HepG2 (cell line): ENCODE results near the gene VENTX. TPM values are rescaled to one million over a fixed set of nuclear protein-coding genes. Genes with fewer than 3 reads are reported as not detected.

Source experiments
- ATAC-seq: fragments of 200-7000 bp; cut with Tn5 transposase; 3 replicates; pipeline ENCODE4 v1.9.1; 2020; ENCODE audit warnings: mild to moderate bottlenecking, moderate library complexity
- BruUV-seq: library from RNA; stranded (reverse); fragments of 400-500 nt; replicated peaks from 2 replicates; lab custom pipeline; 2021; lab: Mats Ljungman, UMichigan
- CTCF ChIA-PET: fragments of 300-600 bp; formaldehyde crosslinking; extraction: SDS; loops from one replicate; lab custom pipeline; 2021; ENCODE audit warnings: low total read pairs, inconsistent platforms, low intra/inter-chr PET ratio; lab: Yijun Ruan, JAX
- POLR2A ChIA-PET: fragments of 350-600 bp; sonication (Branson Sonifier 250); formaldehyde crosslinking; loops from one replicate; lab custom pipeline; 2020; ENCODE audit warnings: antibody characterized with exemption, inconsistent platforms; lab: Yijun Ruan, JAX
- DNase-seq: peaks from one replicate; pipeline ENCODE4 v3.0.0-alpha.2; 2015; ENCODE audit warnings: low spot score
- FAIRE-seq: peaks from 3 replicates; lab custom pipeline; 2011; peaks lifted over from hg19 to GRCh38; lab: Jason Lieb, UNC
- H2AFZ ChIP-seq: one replicate; pipeline ENCODE4 v1.6.1; 2011; ENCODE audit warnings: low read length, inconsistent platforms
- H3K27ac ChIP-seq: fragments of 300-600 bp; 3 replicates; pipeline ENCODE4 v1.8.0; 2011; ENCODE audit warnings: mixed run types, mild to moderate bottlenecking, mixed read lengths, low read length, inconsistent platforms; ENCODE audit not compliant: insufficient read depth; ENCODE audit errors: extremely low read length
- H3K27me3 ChIP-seq, 2 experiments: fragments of 200-600 bp in 1 of 2; 2 replicates in 1 of 2; 3 replicates in 1 of 2; pipeline versions ENCODE4 v1.6.0 to v1.8.0; 2011; ENCODE audit warnings: low read length in 2 of 2, mild to moderate bottlenecking in 2 of 2, moderate library complexity in 2 of 2, inconsistent platforms in 1 of 2; ENCODE audit not compliant: insufficient read depth in 2 of 2, control insufficient read depth in 1 of 2
- H3K36me3 ChIP-seq, 2 experiments: fragments of 200-600 bp in 1 of 2; replicated peaks in 1 of 2; 2 replicates in 1 of 2; 3 replicates in 1 of 2; pipeline versions ENCODE4 v1.5.1 to v1.8.0; 2011; ENCODE audit warnings: low read length in 2 of 2, inconsistent platforms in 1 of 2; ENCODE audit not compliant: insufficient read depth in 2 of 2, control insufficient read depth in 1 of 2
- H3K4me1 ChIP-seq: 2 replicates; pipeline ENCODE4 v1.5.1; 2012; ENCODE audit warnings: low read length, inconsistent platforms; ENCODE audit not compliant: insufficient read depth
- H3K4me2 ChIP-seq: 2 replicates; pipeline ENCODE4 v1.6.0; 2011; ENCODE audit warnings: low read depth, low read length, inconsistent platforms
- H3K4me3 ChIP-seq, 3 experiments: fragments of 200-600 bp in 1 of 3; sonication (generic), shearing (Covaris generic) in 1 of 3; replicated peaks in 1 of 3; 2 replicates each; pipeline ENCODE4 v1.5.1; 2011 to 2016; ENCODE audit warnings: low read length in 3 of 3, inconsistent platforms in 2 of 3, low read depth in 2 of 3, mild to moderate bottlenecking in 2 of 3, control low read depth in 1 of 3, mixed read lengths in 1 of 3; ENCODE audit not compliant: insufficient read depth in 1 of 3
- H3K79me2 ChIP-seq: one replicate; pipeline ENCODE4 v1.6.1; 2011; ENCODE audit warnings: low read length, inconsistent platforms; ENCODE audit not compliant: insufficient read depth
- H3K9ac ChIP-seq: 2 replicates; pipeline ENCODE4 v1.6.0; 2011; ENCODE audit warnings: mild to moderate bottlenecking, low read depth, low read length, inconsistent platforms; ENCODE audit not compliant: insufficient read depth
- H3K9me3 ChIP-seq: 2 replicates; pipeline ENCODE4 v1.5.1; 2012; ENCODE audit warnings: mild to moderate bottlenecking, low read length
- H4K20me1 ChIP-seq: 2 replicates; pipeline ENCODE4 v1.6.0; 2011; ENCODE audit warnings: inconsistent platforms, mild to moderate bottlenecking, low read length, moderate library complexity; ENCODE audit not compliant: insufficient read depth
- EZH2 ChIP-seq: conservative IDR thresholded peaks from 2 replicates; pipeline ENCODE4 v1.6.1; 2012; ENCODE audit warnings: mild to moderate bottlenecking, low read depth, low read length, moderate library complexity
- FLYWCH1 ChIP-seq: sonication (generic); formaldehyde crosslinking; IDR thresholded peaks from 2 replicates; pipeline ENCODE4 v1.8.1; 2023; ENCODE audit warnings: mild to moderate bottlenecking, missing genetic modification reagents
- POLR2G ChIP-seq: fragments of 200-400 bp; formaldehyde crosslinking; IDR thresholded peaks from 2 replicates; pipeline ENCODE4 v1.6.1; 2018; ENCODE audit warnings: mild to moderate bottlenecking, low read depth, low read length, moderate library complexity
- XBP1 ChIP-seq: sonication (generic); formaldehyde crosslinking; IDR thresholded peaks from 2 replicates; pipeline ENCODE4 v1.5.0; 2020; ENCODE audit warnings: missing genetic modification reagents
- ZBTB7A ChIP-seq: sonication (generic); formaldehyde crosslinking; IDR thresholded peaks from 2 replicates; pipeline ENCODE4 v1.8.0; 2022; ENCODE audit warnings: mild to moderate bottlenecking, missing genetic modification reagents
- ZNF101 ChIP-seq: sonication (generic); formaldehyde crosslinking; IDR thresholded peaks from 2 replicates; pipeline ENCODE4 v1.4.0; 2020; ENCODE audit warnings: mild to moderate bottlenecking, low read depth, missing genetic modification reagents, borderline replicate concordance
- ZNF720 ChIP-seq: sonication (generic); formaldehyde crosslinking; IDR thresholded peaks from 2 replicates; pipeline ENCODE4 v1.4.0; 2020; ENCODE audit warnings: missing genetic modification reagents
- WGBS: methylation state at CpG from one replicate; pipeline ENCODE4 v1.1.6; 2017; ENCODE audit warnings: low lambda C conversion rate; 5-methylcytosine and 5-hydroxymethylcytosine counted together
- in situ Hi-C: cut with HindIII; loops from 2 replicates; pipeline ENCODE4 v1.10.0; 2017; ENCODE audit warnings: low pct_unique_long_range_greater_than_20kb; ENCODE audit not compliant: extremely low pct_ligation_motif_present
- intact Hi-C: fragments of 100-400 bp; cut with micrococcal nuclease; formaldehyde crosslinking; loops from one replicate; pipeline ENCODE4 v1.10.0; 2022; ENCODE audit not compliant: unreplicated experiment
- polyA plus RNA-seq, 8 experiments: library from polyadenylated mRNA; depleted of rRNA in 3 of 8; stranded (reverse) in 7 of 8; unstranded in 1 of 8; fragments of >200 nt; fragmentation: Illumina TruSeq in 4 of 8; extraction: Trizol in 4 of 8; gene quantifications; 2 replicates each; pipeline versions ENCODE4 v1.2.1 to v1.2.3, GENCODE V29; 2011 to 2016; ENCODE audit warnings: low read depth in 4 of 8, missing spikeins in 1 of 8, mixed read lengths in 1 of 8; ENCODE audit not compliant: insufficient read depth in 1 of 8
- total RNA-seq, 5 experiments: library from RNA; depleted of rRNA; stranded (reverse); fragments of >200 nt; fragmentation: Illumina TruSeq; extraction: Trizol; gene quantifications; 2 replicates each; pipeline ENCODE4 v1.2.3, GENCODE V29; 2016; ENCODE audit warnings: low read depth in 1 of 5
- TF ChIP-seq, protein P1 (sequence below): sonication (generic); formaldehyde crosslinking; IDR thresholded peaks from 2 replicates; pipeline ENCODE4 v1.4.0; 2020; ENCODE audit warnings: missing genetic modification reagents
- TF ChIP-seq, protein P2 (sequence below): sonication (generic); formaldehyde crosslinking; IDR thresholded peaks from 2 replicates; pipeline ENCODE4 v1.4.0; 2020; ENCODE audit warnings: mild to moderate bottlenecking, missing genetic modification reagents

The VENTX gene
- total and polyA plus RNA-seq, 2 of the 13 experiments (the other 11 are each of a cell fraction or from before 2014, with no cell fraction given) = not detected

DNA sequence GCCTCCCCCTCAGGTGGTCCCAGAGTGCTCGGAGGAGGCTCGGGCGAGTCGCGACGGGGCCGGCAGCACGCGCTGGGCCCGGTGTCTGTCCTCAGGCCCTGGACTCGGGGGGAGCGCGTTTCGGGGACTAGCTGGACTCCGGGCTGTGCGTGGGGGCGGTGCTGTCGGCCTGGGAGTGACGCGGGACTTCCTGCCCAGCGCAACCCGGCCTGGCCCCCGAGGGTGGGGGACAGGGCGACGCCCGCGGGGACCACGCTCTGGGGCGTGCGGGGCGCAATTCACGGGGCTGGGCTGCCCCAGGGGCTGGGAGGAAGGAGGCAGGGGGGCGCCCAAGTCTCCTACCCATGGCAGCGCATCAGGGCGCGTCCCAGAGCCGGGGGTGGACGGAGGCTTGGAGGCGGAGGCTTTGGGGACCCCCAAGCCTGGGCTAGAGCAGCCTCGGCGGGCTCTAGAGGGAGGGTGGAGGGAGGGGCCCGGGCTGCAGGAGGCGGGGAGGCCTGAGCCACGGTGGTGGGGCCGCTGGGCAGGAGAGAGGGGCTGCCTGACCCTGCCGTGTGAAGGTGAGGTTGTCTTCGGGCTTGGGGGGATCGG is 2.3 kb upstream of the VENTX start:
- in situ Hi-C loops = no loop called here
- Histone ChIP-seq H3K9ac (no peak overlapping the region), H3K79me2 (no peaks in the 10 kb centered on the region), H3K9me3 (no peaks in the 10 kb centered on the region), H3K27me3 (peaks cover 11 to 62% of the 10 kb centered on the region in 2 experiments), H4K20me1 (0 out of 2 replicates have a peak, but pooled peaks cover 3% of the 10 kb centered on the region), H3K4me1 (no peaks in the 10 kb centered on the region), H3K4me2 (no peak overlapping the region), H3K4me3 (no peak overlapping the region), H3K27ac (no peak overlapping the region), H2AFZ (no peak overlapping the region), H3K36me3 (no peaks in the 10 kb centered on the region)
- TF ChIP-seq ZNF720 (CRISPR knock-in tag) (no peak), EZH2 (0 out of 2 replicates have a peak, but pooled peaks have one; percentile 20), FLYWCH1 (CRISPR knock-in tag) (no peak)
- WGBS = 16% methylated on average over 10 of the region's 48 CpGs
- intact Hi-C loops = no loop called here
- ChIA-PET POLR2A (no interaction called here), CTCF (no interaction called here)
- no peak for DNase-seq
- no peak for ATAC-seq
- BruUV-seq = no TSS peak
- no peak for FAIRE-seq

- H3K27ac ChIP-seq = no peak overlapping the region
- no peak overlapping the region for H3K4me3 ChIP-seq
- no peak for ATAC-seq
- ChIA-PET POLR2A (no interaction called here), CTCF (no interaction called here)
- H3K36me3 ChIP-seq = no peaks in the 10 kb centered on the region
- H3K4me1 ChIP-seq = no peaks in the 10 kb centered on the region
- H3K4me2 ChIP-seq = no peak overlapping the region
- H3K9ac ChIP-seq = no peak overlapping the region
- 15% methylated on average over 9 of the region's 18 CpGs for WGBS
- no peak for FAIRE-seq
- BruUV-seq = no TSS peak
- no peaks in the 10 kb centered on the region for H3K79me2 ChIP-seq
- H2AFZ ChIP-seq = no peak overlapping the region
- H4K20me1 ChIP-seq = 0 out of 2 replicates have a peak, but pooled peaks cover 3% of the 10 kb centered on the region
- no peaks in the 10 kb centered on the region for H3K9me3 ChIP-seq
- in situ Hi-C loops (no loop called here), intact Hi-C loops (no loop called here)
- no peak for DNase-seq
- H3K27me3 ChIP-seq = peaks cover 13 to 66% of the 10 kb centered on the region in 2 experiments
- TF ChIP-seq ZNF101 = no peak
- TF ChIP-seq, protein P1, sequence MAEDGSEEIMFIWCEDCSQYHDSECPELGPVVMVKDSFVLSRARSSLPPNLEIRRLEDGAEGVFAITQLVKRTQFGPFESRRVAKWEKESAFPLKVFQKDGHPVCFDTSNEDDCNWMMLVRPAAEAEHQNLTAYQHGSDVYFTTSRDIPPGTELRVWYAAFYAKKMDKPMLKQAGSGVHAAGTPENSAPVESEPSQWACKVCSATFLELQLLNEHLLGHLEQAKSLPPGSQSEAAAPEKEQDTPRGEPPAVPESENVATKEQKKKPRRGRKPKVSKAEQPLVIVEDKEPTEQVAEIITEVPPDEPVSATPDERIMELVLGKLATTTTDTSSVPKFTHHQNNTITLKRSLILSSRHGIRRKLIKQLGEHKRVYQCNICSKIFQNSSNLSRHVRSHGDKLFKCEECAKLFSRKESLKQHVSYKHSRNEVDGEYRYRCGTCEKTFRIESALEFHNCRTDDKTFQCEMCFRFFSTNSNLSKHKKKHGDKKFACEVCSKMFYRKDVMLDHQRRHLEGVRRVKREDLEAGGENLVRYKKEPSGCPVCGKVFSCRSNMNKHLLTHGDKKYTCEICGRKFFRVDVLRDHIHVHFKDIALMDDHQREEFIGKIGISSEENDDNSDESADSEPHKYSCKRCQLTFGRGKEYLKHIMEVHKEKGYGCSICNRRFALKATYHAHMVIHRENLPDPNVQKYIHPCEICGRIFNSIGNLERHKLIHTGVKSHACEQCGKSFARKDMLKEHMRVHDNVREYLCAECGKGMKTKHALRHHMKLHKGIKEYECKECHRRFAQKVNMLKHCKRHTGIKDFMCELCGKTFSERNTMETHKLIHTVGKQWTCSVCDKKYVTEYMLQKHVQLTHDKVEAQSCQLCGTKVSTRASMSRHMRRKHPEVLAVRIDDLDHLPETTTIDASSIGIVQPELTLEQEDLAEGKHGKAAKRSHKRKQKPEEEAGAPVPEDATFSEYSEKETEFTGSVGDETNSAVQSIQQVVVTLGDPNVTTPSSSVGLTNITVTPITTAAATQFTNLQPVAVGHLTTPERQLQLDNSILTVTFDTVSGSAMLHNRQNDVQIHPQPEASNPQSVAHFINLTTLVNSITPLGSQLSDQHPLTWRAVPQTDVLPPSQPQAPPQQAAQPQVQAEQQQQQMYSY = no peak
- no peak for TF ChIP-seq XBP1 (CRISPR knock-in tag)
- TF ChIP-seq, protein P2, sequence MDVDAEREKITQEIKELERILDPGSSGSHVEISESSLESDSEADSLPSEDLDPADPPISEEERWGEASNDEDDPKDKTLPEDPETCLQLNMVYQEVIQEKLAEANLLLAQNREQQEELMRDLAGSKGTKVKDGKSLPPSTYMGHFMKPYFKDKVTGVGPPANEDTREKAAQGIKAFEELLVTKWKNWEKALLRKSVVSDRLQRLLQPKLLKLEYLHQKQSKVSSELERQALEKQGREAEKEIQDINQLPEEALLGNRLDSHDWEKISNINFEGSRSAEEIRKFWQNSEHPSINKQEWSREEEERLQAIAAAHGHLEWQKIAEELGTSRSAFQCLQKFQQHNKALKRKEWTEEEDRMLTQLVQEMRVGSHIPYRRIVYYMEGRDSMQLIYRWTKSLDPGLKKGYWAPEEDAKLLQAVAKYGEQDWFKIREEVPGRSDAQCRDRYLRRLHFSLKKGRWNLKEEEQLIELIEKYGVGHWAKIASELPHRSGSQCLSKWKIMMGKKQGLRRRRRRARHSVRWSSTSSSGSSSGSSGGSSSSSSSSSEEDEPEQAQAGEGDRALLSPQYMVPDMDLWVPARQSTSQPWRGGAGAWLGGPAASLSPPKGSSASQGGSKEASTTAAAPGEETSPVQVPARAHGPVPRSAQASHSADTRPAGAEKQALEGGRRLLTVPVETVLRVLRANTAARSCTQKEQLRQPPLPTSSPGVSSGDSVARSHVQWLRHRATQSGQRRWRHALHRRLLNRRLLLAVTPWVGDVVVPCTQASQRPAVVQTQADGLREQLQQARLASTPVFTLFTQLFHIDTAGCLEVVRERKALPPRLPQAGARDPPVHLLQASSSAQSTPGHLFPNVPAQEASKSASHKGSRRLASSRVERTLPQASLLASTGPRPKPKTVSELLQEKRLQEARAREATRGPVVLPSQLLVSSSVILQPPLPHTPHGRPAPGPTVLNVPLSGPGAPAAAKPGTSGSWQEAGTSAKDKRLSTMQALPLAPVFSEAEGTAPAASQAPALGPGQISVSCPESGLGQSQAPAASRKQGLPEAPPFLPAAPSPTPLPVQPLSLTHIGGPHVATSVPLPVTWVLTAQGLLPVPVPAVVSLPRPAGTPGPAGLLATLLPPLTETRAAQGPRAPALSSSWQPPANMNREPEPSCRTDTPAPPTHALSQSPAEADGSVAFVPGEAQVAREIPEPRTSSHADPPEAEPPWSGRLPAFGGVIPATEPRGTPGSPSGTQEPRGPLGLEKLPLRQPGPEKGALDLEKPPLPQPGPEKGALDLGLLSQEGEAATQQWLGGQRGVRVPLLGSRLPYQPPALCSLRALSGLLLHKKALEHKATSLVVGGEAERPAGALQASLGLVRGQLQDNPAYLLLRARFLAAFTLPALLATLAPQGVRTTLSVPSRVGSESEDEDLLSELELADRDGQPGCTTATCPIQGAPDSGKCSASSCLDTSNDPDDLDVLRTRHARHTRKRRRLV (CRISPR knock-in tag) = no peak
- TF ChIP-seq ZBTB7A = no peak
- no peak for TF ChIP-seq POLR2G
These were observed 1.7 kb upstream of the VENTX start for GRCh38 chr10:133235932-133236331.
